Subcutaneous adipose tissue (tissue), 4 donors: ENCODE measurements around the gene FAAP20. TPM values are rescaled to one million over a fixed set of nuclear protein-coding genes. Genes with fewer than 3 reads are reported as not detected.

ENCODE experiments used
- CTCF ChIP-seq: fragments of 450-650 bp; IDR thresholded peaks from one replicate; pipeline ENCODE4 v1.5.1; 2016; ENCODE audit warnings: low read depth, mild to moderate bottlenecking, control low read depth, antibody characterized with exemption, moderate library complexity
- total RNA-seq, 4 donors: library from RNA; depleted of rRNA; stranded (reverse); fragments of >200 nt; gene quantifications; one replicate each; pipeline ENCODE4 v1.1.0, GENCODE V29; 2016

Gene FAAP20
- total RNA-seq, 4 donors from 2014 or later: 15.8 to 41.1 (median 34.1) TPM

GRCh38 chr1:2156866-2157265, 37.7 kb downstream of the FAAP20 start:
- TF ChIP-seq CTCF: no peak

DNA sequence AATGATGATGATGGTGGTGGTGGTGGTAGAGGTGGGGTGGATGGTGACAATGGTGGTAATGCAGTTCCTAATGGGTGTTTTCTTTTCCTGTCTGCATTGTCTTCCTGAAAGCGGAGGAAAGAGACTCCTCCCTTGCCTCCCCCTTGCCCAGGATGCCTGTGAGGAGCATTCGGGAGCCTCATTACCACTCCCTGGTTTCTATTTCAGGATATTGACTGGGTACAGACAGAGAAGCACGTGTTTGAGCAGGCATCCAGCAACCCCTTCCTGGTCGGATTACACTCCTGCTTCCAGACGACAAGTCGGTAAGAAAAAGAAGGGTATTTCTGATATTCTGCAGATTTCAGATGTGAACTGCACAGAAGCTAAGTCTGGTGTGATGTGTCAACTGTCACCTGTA, 38.8 kb downstream of the FAAP20 start:
- TF ChIP-seq CTCF: no peak

- no peak for TF ChIP-seq CTCF
Measured at GRCh38 chr1:2155147-2155598, 39.4 kb downstream of the FAAP20 start.

DNA sequence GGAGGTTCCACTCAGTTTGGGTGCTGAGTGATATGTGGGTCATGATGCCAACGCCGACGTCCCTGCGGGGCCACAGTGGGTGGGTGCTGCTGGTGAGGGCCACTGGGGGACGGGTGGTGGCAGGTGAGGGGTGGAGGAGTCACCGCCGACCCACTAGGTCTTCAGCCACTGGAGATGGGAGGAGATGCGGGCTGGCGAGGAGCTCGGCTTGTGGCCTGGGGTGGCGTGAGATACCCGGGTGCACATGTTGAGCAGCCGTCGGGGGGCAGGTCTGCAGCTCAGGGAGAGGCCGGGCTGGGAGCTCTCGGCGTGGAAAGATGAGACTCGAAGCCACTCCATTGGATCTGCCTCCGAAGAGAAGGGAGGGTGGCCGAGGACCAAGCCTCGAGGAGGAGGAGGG, 40.5 kb downstream of the FAAP20 start:
- TF ChIP-seq CTCF: no peak

GRCh38 chr1:2152954-2153353, 41.6 kb downstream of the FAAP20 start:
- no peak for TF ChIP-seq CTCF

GRCh38 chr1:2151911-2152310, 42.7 kb downstream of the FAAP20 start:
- no peak for TF ChIP-seq CTCF

DNA sequence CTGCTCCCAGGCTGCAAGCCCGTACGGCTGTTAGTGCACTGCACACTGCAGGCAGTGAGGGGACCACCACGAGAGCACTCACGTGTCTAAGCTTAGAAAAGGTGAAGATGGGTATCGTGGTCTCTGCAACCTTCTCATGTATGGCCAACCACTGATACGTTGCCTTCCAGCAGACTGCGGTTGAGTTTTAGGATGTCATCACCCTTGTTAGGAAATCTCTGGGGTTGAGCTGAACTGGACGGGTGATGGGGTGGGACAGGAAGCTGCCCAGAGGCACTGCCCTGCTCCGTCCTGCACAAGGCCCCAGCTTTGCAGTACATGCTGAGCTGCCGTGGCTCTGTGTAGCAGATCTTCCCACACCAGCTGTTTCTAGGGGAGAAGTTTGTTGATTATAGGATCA, 43.3 kb downstream of the FAAP20 start:
- TF ChIP-seq CTCF: no peak
